ENCODE data around the gene UBE2M.
A peak's percentile ranks its signal among the peaks of the same experiment; 100 is the strongest.

Gene UBE2M

GRCh38 chr19:58538257-58539168 lies 19.9 kb downstream of the UBE2M start:
- DNase-seq (ENCODE audit: low read depth): no peak
- no peak for TF ChIP-seq CTCF (conservative IDR thresholded peaks at IDR 0.05; ENCODE audit: low read depth, low read length)
- H3K4me3 ChIP-seq (ENCODE audit: low read depth, low read length): peak overlapping the region; percentile 47

GRCh38 chr19:58536852-58537798 lies 21.3 kb downstream of the UBE2M start:
- DNase-seq (ENCODE audit: low read depth): no peak
- TF ChIP-seq CTCF (conservative IDR thresholded peaks at IDR 0.05; ENCODE audit: low read depth, low read length): no peak
- H3K4me3 ChIP-seq (ENCODE audit: low read depth, low read length): no peak overlapping the region

- TF ChIP-seq CTCF (conservative IDR thresholded peaks at IDR 0.05; ENCODE audit: low read depth, low read length): no peak
- DNase-seq (ENCODE audit: low read depth): no peak
- H3K4me3 ChIP-seq (ENCODE audit: low read depth, low read length): no peak overlapping the region
Observed at GRCh38 chr19:58535857-58536256, 22.6 kb downstream of the UBE2M start.

GRCh38 chr19:58531034-58531840 lies 27.2 kb downstream of the UBE2M start:
- no peak for TF ChIP-seq CTCF (conservative IDR thresholded peaks at IDR 0.05; ENCODE audit: low read depth, low read length)
- no peak overlapping the region for H3K4me3 ChIP-seq (ENCODE audit: low read depth, low read length)
- no peak for DNase-seq (ENCODE audit: low read depth)

- no peak for TF ChIP-seq CTCF (conservative IDR thresholded peaks at IDR 0.05; ENCODE audit: low read depth, low read length)
- no peak for DNase-seq (ENCODE audit: low read depth)
- no peak overlapping the region for H3K4me3 ChIP-seq (ENCODE audit: low read depth, low read length)
Observed at GRCh38 chr19:58529405-58529804, 29.0 kb downstream of the UBE2M start.

- TF ChIP-seq CTCF (conservative IDR thresholded peaks at IDR 0.05; ENCODE audit: low read depth, low read length): no peak
Observed at GRCh38 chr19:58522709-58523108, 35.7 kb downstream of the UBE2M start.

More at GRCh38 chr19:58522709-58523108, 35.7 kb downstream of the UBE2M start:
- no peak overlapping the region for H3K4me3 ChIP-seq (ENCODE audit: low read depth, low read length)
- no peak for DNase-seq (ENCODE audit: low read depth)

All from choroid plexus epithelial cell (primary cell).